Fibroblast of peridontal ligament (primary cell): ENCODE data around the gene MDFIC2.
"Not testable (repeated sequence)": the region's sequence is repeated elsewhere in the genome, so short reads cannot be mapped to it uniquely, and the experiment has no call there.

Experiments used
- DNase-seq: peaks from one replicate; pipeline ENCODE4 v3.0.0-alpha.2; 2010; ENCODE audit errors: extremely low read depth

The MDFIC2 gene

DNA sequence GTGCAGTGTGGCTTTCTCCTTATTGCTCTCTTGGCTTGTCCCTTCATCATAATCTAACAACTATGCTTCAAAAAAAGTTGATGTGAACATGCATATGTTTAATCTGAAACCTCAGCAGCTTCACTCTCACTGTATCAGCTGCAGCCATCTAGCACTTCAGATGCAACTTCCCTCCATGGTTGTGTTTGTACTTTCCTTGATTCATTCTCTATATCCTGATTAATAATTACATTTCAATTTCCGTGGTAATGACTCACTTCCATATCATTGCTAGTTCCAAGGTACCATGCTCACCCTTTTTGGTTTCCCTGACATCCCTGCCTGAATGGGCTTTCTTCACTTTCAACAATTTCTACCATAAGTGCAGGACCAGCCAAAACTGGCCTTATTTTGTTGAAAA is 51.2 kb downstream of the MDFIC2 start:
- no peak for DNase-seq

- no peak for DNase-seq
Observed at GRCh38 chr3:70256566-70256965, 55.9 kb downstream of the MDFIC2 start.

GRCh38 chr3:70250492-70250891 is 61.9 kb downstream of the MDFIC2 start:
- DNase-seq, result no peak

DNA sequence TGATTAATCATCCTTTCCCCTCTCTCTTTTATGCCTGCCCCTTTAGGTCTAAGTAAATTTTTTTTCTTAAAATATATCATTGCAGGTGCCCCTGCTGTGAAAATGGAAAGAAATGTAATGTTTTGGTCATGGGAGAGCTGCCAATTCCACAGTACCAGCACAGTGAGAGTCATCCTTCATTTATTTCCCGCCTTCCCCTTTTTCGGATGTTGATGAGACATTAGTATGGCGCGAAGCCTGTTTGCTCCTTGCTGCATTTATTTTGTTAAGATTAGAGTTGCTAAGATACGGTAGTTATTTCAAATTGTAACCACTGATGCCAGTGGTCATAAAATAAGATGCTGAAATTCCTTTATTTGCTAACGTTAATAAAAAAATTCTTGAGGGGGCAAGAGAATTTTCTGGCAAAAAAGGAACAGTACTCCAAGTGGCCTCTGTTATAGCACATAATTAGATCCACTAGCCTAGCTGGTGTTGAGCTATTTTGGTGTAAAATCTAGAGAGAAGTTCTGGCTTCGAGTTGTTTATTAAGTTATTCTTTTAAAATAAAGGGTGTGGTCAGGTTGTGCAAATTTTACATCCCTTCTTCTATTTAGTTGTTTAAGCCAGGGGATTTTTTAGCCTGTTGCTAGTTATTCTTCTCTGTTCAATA is 62.8 kb downstream of the MDFIC2 start:
- no peak for DNase-seq

GRCh38 chr3:70248856-70249255 is 63.6 kb downstream of the MDFIC2 start:
- no peak for DNase-seq

DNA sequence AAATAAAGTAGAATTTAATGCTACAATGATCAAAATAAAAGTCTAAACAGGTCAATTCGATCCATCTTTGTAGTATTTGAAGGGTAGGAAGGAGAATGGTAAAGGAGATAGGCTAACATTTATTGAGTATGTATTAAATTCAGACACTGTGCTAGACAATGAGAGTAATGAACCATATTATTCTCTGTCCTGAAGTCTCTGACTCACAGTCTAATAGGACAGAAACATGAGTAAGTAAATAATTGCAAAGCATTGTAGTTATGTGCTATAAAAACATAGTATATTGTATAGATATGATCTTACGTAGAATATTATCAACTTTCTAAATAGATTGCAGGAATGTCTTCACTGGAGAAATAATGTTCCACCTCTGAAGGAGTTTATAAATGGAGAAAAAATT is 64.5 kb downstream of the MDFIC2 start:
- DNase-seq, result no peak

DNA sequence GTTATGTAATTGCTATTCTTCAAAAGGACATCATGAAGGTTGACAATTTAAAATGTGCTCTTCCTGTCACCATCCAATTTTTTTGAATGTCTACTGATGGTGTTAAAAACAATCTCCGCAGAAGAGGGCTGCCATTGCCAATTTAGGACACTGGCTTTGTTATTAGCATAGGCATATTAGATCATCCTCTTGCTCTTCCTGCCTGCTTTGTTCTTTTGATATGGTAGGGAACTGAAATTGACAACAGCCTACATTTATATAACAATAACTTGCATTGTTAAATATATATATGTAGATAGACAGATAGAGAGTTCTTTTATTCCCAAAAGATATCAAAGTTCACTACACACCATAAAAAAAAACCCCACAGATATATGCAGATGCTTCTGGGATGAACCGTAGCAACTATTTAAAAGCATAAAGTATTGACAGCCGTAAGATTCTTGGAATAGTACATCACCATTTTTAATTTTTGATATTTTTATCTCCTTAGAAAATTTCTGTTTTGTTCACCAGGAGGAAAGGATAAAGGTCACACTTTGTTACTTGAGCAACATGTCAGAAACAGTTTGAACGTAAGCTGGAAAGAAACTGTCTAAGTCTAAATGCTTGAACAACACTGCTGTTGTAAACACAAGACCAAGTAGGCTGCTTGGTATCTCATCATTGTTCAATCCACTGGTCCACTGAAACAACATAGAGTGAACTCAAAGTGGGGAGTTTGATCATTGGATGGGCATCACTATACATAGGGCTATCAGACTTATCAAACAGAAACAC is 66.5 kb downstream of the MDFIC2 start:
- no peak for DNase-seq

GRCh38 chr3:70244422-70244821 is 68.0 kb downstream of the MDFIC2 start:
- no peak for DNase-seq

DNA sequence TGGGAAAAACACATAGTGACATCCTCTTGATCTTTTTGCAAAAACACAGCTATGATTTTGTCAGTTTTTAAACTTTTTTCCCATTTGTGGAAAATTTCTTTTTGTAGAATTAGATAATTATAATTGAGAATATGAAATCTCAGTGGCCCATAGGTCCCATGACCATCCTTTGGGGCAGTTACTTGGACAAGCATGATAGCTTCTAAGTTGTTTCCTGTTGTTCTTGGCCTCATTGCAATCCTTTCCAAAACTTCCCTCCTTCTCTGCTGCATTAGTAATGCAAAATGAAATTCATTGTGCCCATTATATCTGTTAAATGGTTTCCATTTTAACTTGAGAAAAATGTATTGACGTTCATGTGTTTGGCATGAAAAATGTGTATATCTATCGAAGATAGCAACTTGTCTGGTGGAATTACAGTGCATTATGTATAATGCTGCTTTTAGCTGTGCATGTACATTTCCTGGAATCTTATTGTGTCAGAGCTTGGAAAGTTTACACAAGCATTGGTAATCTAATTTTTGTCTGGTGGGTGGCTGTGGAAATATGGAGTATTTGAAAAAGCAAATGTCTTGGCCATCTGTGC is 70.0 kb downstream of the MDFIC2 start:
- no peak for DNase-seq

DNA sequence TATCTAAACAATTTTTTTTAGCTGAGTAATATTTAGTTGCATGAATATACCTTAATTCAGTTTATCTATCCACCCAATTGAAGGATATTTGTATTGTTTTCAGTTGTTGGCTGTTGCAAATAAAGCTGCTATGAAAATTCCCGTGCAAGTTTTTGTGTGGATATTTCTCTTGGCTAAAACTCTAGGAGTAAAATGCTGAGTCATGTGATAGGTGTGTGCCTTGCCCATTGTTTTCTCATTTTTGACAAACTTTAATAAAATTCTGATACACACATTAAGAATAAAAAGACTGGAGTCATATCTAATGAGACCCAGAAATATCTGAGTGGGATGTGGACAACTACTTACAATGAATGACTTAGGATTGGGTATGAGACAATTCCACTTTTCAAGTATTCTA is 78.6 kb downstream of the MDFIC2 start:
- no peak for DNase-seq

DNA sequence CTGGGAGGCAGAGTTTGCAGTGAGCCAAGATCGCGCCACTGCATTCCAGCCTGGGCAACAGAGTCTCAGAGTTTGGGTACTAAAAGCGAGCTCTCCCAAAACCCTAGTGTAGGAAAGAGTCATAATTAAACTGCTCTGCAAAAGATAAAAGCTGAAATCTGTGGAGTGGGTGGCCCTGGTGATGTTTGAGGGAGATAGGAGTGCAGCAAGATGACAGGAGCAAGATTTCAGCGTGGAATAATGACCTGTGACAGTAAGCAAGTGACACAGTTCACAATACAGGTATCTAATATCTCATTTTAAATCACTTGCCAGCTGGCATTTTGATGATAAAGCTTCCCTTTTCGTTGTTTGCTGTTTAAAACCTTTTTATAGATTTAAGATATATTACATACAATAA is 79.3 kb downstream of the MDFIC2 start:
- no peak for DNase-seq

DNA sequence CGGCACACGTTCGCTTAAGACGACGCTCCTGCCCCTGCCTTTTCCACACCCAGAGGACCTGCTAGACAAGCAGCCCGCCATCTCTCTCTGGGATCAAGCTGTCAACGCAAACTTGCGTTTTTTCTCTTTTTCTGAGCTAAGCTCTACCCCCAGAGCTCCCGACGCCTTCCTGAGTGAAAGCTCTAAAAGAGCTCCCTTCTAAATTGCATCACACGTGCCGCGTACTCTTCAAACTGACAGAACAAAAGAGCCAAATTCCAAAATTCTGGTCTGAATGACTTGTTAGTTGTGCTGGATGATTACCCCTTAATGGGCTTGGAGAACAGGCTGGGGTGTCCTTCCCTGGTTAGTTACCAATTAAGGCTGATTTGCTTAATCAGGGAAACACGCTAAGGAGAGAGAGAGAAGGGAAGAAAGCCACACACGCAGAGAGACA is 81.2 kb downstream of the MDFIC2 start:
- no peak for DNase-seq

- DNase-seq, result no peak
Observed at GRCh38 chr3:70227437-70227836, 85.0 kb downstream of the MDFIC2 start.

DNA sequence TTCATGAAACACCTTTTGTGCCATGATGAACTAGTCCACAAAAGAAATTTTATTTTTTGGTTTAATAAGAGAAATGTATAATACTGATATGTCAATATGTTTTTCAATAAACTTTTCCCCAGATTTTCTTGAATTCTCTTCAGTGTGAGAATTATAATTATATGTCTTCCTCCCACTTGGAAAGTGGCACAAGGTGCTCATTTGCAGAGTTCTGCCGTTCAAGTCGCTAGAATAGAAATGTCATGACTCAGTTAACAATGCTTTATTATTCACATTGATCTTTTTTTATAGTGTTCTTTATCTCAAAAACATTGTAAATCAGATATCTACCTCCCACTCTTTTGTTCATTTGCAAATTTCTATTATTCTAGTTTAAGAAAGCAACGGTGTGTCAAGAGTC is 87.3 kb downstream of the MDFIC2 start:
- DNase-seq, result no peak

- no peak for DNase-seq
Observed at GRCh38 chr3:70224337-70224736, 88.1 kb downstream of the MDFIC2 start.

GRCh38 chr3:70218471-70218870 is 94.0 kb downstream of the MDFIC2 start:
- DNase-seq, result no peak

DNA sequence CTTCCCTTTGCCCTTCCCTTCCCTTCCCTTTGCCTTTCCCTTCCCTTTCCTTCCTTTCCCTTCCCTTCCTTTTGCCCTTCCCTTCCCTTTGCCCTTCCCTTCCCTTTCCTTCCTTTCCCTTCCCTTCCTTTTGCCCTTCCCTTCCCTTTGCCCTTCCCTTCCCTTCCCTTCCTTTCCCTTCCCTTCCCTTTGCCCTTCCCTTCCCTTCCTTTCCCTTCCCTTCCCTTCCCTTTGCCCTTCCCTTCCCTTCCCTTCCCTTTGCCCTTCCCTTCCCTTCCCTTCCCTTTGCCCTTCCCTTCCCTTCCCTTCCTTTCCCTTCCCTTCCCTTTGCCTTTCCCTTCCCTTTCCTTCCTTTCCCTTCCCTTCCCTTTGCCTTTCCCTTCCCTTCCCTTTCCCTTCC is 101.2 kb downstream of the MDFIC2 start:
- DNase-seq, result not testable (repeated sequence)

DNA sequence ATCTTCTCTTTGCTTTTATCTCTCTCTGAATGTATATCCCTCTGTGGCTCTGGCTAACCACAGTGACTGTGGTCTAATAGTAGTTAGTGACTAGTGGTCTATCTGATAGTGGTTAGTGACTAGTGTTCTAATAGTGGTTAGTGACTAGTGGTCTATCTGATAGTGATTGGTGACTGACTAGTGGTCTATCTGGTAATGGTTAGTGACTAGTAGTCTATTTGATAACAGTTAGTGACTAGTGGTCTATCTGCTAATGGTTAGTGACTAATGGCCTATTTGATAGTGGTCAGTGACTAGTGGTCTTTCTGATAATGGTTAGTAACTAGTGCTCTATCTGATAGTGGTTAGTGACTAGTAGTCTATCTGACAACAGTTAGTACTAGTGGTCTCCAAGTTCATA is 110.5 kb downstream of the MDFIC2 start:
- DNase-seq, result no peak

DNA sequence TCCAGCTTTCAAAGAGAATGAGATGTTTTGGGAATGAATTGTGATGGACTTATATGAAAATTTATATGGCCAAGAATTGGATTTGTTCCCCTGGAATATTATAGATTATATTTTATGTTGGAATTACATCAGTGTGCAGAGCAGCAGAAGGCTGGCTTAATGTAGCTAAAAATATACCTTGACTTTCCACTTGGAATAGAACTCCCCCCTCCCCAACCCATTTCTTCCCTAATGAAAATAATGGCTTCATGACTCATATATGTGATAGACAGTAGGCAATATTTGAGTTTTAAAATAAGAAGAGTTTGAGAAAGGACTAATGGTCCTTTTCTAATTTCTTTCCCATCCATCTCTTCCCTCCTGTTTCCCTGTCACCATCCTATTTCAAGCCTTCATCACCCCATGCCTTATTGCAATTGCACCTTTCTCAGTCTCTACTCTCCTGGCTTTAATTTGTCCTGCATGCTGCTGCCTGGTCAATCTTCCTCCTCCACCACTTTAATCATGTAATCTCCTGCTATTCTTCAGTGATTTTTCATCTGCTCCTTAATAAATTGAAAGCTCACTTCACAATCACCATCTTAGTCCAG is 122.5 kb downstream of the MDFIC2 start:
- no peak for DNase-seq

- no peak for DNase-seq
Observed at GRCh38 chr3:70186221-70186620, 126.2 kb downstream of the MDFIC2 start.

GRCh38 chr3:70185661-70186060 is 126.8 kb downstream of the MDFIC2 start:
- no peak for DNase-seq

- no peak for DNase-seq
Observed at GRCh38 chr3:70183781-70184504, 128.5 kb downstream of the MDFIC2 start.
